Midbrain (tissue), 1 donor: ENCODE measurements around the gene NBEAL2.

Experiments used
- DNase-seq: peaks from one replicate; lab custom pipeline; 2025; lab: John Stamatoyannopoulos, UW

NBEAL2 gene

DNA sequence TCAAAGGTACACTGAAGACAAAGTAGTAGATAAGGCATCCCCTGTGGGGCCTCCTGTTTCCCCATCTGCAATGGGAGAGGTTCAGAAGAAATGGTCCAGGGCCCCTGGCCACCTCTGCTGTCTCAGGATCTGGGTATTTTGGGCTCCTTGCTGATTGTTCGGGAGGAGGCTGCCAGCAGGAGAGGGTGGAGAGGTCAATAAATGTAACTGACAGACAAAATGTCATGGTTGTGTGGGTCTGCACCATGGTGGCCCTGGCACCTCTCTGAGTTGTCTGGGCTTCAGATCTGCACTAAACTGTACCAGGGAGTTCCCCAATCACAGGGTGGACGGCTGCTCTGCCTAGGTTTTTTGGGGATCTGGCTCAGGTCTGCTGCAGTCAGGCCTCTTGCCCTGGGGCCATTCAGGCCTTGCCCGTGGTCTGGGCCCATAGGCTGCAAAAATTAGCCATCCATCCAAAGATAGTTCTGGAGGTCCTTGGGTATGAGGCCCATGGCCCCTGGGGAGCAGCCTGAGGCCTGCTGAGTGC lies 7.4 kb downstream of the NBEAL2 start:
- DNase-seq = no peak

DNA sequence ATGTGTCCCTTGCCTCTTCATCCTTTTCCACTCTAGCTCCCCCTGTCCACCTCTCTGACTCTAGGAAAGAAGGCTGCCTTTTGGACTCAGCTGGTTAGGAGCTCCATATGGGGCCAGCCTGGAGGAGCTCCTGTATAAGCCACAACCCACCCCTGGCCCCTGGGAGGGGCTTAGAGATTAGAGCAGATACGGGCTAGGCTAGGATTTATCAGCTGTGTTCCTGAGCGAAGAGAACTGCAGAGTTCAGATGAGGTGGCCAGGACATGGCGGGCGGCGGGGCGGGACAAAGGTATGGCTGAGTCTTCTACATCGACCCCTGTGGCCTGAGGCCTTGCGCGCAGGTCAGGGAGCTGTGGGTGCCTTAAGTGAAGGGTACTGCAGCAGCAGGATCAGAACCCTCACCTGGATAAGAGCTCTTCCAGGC lies 7.9 kb downstream of the NBEAL2 start:
- DNase-seq = no peak

GRCh38 chr3:46987743-46988401 lies 8.4 kb downstream of the NBEAL2 start:
- no peak for DNase-seq

GRCh38 chr3:46988616-46989015 lies 9.2 kb downstream of the NBEAL2 start:
- no peak for DNase-seq

DNA sequence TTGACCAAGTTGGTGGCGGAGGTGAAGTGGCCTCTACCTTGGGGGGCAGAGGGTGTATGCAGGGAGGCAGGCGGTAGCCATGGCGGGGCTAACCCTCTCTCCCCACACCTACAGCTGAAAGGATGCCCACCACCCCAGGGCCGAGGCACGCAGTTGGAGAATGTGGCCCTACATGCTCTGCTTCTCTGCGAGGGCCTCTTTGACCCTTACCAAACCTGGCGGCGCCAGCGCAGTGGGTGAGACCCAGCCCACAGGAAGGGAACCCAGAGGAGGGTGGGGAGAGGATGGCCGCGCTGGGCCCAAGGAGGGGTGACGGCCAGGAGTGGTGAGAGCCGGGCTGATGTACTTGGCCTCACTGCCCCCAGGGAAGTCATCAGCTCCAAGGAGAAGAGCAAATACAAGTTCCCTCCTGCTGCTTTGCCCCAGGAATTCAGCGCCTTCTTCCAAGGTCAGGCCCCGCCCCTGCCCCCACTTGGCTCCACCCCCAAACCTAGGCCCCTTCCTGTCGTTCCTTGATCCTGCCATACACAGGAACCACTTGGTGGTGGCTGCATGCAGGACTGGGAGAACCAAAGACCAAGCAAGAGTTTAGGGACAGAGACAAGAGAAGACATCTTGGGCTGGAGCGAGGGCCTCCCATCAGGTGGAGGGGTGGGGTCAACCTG lies 9.8 kb downstream of the NBEAL2 start:
- no peak for DNase-seq

GRCh38 chr3:46990573-46991374 lies 11.3 kb downstream of the NBEAL2 start:
- DNase-seq = no peak

DNA sequence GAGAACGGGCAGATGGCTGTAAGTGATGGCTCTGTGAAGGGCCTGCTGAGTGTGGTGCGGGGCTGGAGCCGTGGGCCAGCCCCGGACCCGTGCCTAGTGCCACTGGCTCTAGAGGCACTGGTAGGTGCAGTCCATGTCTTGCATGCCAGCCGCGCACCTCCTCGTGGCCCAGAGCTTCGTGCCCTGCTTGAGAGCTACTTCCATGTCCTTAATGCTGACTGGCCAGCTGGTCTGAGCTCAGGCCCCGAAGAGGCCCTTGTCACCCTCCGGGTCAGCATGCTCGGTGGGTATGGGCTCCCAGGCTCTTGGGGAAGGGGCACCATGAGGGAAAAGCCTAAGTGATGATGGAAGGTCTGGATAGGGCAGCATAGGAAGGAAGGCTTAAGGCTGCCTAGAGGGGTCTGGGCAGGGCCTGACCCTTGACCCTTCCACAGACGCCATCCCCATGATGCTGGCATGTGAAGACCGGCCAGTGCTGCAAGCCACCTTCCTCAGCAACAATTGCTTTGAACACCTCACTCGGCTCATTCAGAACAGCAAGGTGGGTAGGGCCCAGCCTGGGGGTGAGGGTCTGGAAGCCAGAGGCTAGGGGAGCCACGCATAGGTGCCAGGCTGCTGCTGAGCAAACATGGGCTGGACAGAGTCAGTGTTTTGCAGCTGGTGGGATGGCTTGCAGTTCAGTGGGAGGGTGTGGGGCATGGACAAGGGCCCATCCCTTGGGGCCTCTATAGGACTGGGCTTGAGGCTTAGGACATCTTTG lies 12.1 kb downstream of the NBEAL2 start:
- no peak for DNase-seq

DNA sequence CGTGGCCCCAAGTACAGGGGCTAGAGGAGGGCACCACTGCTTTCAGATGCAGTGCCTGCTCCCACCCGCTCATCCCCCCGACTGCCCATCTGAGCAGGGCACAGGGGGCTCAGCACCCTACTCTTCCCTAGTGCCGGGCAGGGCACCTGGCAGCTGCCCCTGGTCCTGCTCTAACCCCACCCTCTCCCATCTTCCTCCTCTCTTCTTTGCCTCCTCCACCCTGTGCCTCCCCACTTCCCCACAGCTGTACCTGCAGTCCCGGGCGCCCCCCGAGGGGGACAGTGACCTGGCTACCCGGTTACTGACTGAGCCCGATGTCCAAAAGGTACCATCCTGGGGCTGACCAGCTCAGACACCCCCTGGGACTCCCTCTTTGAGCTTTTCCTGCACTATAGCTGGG lies 12.8 kb downstream of the NBEAL2 start:
- DNase-seq = no peak

DNA sequence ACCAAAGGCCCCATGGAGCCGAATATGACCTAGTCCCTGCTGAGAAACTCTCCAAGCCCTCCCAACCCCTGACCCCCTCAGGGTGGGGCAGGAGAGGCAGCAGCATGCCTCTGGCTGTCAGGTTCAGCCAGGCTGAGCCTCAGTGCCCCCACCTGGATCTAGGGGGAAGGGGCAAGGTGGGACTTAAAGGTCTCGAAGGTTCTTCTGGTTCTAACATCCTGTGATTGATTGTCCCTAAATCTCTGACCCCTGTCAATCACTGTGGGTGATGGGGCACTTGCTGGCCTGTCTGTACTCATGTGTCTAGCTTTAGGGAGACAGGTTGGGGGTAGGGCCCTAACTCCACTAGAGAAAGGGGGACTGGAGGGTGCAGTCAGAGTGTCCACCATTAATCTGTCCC lies 13.8 kb downstream of the NBEAL2 start:
- DNase-seq = no peak

- DNase-seq = no peak
These were observed 14.5 kb downstream of the NBEAL2 start for GRCh38 chr3:46993986-46994385.

DNA sequence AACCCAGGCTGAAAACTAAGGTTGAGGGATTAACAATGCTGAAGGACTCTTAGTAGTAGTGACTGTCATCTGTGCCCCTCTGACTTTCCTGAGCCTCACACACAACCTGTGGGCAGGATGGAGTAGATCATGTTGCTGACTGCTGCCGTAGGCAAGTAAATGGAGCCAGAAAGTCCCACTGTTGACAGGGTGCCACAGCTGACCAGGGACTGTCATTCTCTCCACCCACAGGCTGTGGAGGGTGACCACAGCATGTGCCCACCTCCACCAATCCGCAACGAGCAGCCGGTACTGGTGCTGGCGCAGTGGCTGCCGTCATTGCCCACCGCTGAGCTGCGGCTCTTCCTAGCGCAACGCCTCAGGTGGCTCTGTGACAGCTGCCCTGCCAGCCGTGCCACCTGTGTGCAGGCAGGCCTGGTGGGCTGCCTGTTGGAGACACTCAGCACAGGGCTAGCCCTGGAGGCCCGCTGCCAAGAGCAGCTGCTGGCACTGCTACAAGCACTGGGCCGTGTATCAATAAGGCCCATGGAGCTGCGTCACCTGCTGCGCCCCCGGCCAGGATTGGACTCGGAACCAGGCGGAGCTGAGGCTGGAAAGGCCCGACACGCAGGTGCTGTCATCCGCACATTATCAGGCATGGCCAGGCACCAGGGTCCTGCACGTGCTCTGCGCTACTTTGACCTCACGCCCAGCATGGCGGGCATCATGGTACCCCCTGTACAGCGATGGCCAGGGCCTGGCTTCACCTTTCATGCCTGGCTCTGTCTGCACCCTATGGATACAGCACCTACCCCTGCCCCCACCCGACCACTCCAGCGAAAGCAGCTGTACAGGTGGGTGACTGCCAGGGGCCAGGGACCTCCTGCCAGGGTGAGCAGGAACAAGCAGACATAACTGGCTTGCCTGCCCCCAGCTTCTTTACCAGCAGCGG lies 15.6 kb downstream of the NBEAL2 start:
- DNase-seq = no peak

DNA sequence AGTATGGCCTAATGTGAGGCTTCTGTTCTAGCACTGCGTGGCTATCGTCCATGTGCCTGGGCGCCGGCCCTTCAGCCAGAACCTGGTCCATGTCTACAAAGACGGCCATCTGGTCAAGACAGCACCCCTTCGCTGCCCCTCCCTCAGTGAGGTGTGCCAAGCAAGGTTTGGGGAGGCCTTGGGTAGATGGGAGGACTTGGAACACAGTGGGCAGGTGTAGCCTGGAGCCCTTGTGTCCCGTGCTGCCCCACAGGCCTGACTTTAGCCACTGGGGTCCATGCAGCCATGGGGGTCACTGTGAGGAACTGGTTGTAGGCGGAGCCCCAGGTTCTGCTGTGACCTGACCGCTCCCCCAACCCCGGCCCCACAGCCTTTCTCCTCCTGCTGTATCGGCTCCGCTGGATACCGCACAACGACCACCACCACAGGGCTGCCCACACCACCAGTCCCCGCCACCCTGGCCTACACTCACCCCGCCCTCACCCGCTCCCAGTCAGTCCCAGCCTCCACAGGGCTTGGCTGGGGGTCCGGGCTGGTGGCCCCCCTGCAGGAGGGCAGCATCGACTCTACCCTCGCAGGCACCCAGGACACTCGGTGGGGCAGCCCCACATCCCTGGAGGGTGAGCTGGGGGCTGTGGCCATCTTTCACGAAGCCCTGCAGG lies 16.6 kb downstream of the NBEAL2 start:
- DNase-seq = no peak

DNA sequence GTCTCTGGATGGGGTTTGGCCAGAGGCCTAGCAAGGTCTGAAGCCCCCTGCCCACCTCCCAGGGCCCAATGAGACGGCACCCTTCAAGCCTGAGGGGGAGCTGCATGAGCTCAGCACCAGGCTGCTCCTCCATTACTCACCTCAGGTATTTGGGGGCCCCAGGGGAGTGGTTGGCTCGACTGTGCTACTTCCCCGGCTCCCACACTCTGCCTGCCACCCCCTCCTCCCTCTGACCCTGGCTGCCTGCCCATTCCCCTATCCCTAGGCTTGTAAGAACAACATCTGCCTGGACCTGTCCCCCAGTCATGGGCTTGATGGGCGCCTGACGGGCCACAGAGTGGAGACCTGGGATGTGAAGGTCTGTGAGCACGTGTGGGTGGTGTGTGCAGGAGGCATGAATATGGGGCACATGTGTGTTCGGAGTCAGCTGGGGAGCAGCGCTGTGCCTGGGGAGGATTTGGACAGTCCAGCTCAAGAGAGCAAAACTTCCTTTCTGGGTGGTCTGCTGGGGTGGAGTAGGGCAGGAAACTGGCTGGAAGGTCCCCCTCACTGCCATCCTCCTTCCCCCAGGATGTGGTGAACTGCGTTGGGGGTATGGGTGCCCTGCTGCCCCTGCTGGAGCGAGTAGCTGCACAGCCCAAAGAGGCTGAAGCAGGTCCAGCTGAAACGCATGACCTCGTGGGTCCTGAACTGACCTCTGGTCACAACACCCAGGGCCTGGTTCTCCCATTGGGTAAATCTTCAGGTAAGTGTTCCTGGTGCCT lies 17.4 kb downstream of the NBEAL2 start:
- no peak for DNase-seq

GRCh38 chr3:46997453-46998091 lies 18.1 kb downstream of the NBEAL2 start:
- DNase-seq = no peak

- no peak for DNase-seq
These were observed 18.8 kb downstream of the NBEAL2 start for GRCh38 chr3:46998121-46998851.

- no peak for DNase-seq
These were observed 19.5 kb downstream of the NBEAL2 start for GRCh38 chr3:46998852-46999515.

DNA sequence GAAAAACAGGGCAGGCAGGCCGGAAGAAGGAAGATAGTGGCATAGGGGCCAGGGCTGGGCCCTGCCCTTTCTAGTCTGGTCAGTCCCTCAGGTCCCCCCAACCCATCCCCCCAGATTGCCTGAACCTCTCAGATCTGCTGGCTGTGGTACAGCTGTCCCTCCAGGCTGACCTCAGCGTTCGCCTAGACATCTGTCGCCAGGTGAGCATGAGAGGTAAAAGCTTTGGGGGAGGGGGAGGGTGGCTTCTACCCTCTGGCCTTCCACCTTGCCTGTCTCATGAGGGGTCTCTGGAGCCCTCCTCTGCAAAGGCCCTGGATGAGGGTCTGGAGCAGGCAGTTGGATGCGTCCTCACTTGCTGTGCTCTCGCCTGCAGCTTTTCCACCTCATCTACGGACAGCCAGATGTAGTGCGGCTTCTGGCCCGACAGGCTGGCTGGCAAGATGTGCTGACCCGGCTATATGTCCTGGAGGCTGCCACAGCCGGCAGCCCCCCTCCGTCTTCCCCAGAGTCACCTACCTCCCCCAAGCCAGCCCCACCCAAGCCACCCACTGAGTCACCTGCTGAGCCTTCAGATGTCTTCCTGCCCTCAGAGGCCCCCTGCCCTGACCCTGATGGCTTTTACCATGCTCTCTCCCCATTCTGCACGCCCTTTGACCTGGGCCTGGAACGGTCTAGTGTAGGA lies 20.2 kb downstream of the NBEAL2 start:
- DNase-seq = no peak
